ENCODE data around the gene MRPS18A. TPM values are rescaled to one million over a fixed set of nuclear protein-coding genes. Genes with fewer than 3 reads are reported as not detected.
A peak's percentile ranks its signal among the peaks of the same experiment; 100 is the strongest.

Gene MRPS18A
- total RNA-seq, 2 experiments from 2014 or later = 38.3 to 40.3 TPM

GRCh38 chr6:43713643-43714310 is 26.2 kb upstream of the MRPS18A start:
- H3K4me3 Mint-ChIP-seq = no peak overlapping the region
- no peak for DNase-seq
- H3K27ac Mint-ChIP-seq = no peak overlapping the region
- POLR2A ChIA-PET = no interaction called here
- H3K27me3 Mint-ChIP-seq = peaks cover 19% of the 10 kb centered on the region
- ATAC-seq (ENCODE audit: low read depth) = no peak
- H3K4me1 Mint-ChIP-seq = peaks cover 15% of the 10 kb centered on the region
- no peaks in the 10 kb centered on the region for H3K9me3 Mint-ChIP-seq
- H3K36me3 Mint-ChIP-seq = no peaks in the 10 kb centered on the region

- H3K4me1 Mint-ChIP-seq = peaks cover 15% of the 10 kb centered on the region
- H3K27ac Mint-ChIP-seq = no peak overlapping the region
- peaks cover 22% of the 10 kb centered on the region for H3K27me3 Mint-ChIP-seq
- no peaks in the 10 kb centered on the region for H3K36me3 Mint-ChIP-seq
- H3K4me3 Mint-ChIP-seq = no peak overlapping the region
- POLR2A ChIA-PET = interaction anchor here (0.6 to 0.7 kb wide), 2 partner anchors 365 to 490 kb away, joined by 3 to 5 read pairs; no protein-coding TSS in a partner anchor
- DNase-seq (no peak), ATAC-seq (ENCODE audit: low read depth) (no peak)
- no peaks in the 10 kb centered on the region for H3K9me3 Mint-ChIP-seq
Measured at GRCh38 chr6:43712579-43712978, 25.0 kb upstream of the MRPS18A start.

- Mint-ChIP-seq H3K4me3 (no peak overlapping the region), H3K36me3 (no peaks in the 10 kb centered on the region), H3K27ac (no peak overlapping the region), H3K27me3 (peaks cover 34% of the 10 kb centered on the region), H3K9me3 (no peaks in the 10 kb centered on the region), H3K4me1 (peaks cover 20% of the 10 kb centered on the region)
- POLR2A ChIA-PET = no interaction called here
- ATAC-seq (ENCODE audit: low read depth) (no peak), DNase-seq (no peak)
Measured at GRCh38 chr6:43710576-43710975, 23.0 kb upstream of the MRPS18A start.

GRCh38 chr6:43709654-43710303 is 22.2 kb upstream of the MRPS18A start:
- no peaks in the 10 kb centered on the region for H3K9me3 Mint-ChIP-seq
- ATAC-seq (ENCODE audit: low read depth) = no peak
- POLR2A ChIA-PET = no interaction called here

DNA sequence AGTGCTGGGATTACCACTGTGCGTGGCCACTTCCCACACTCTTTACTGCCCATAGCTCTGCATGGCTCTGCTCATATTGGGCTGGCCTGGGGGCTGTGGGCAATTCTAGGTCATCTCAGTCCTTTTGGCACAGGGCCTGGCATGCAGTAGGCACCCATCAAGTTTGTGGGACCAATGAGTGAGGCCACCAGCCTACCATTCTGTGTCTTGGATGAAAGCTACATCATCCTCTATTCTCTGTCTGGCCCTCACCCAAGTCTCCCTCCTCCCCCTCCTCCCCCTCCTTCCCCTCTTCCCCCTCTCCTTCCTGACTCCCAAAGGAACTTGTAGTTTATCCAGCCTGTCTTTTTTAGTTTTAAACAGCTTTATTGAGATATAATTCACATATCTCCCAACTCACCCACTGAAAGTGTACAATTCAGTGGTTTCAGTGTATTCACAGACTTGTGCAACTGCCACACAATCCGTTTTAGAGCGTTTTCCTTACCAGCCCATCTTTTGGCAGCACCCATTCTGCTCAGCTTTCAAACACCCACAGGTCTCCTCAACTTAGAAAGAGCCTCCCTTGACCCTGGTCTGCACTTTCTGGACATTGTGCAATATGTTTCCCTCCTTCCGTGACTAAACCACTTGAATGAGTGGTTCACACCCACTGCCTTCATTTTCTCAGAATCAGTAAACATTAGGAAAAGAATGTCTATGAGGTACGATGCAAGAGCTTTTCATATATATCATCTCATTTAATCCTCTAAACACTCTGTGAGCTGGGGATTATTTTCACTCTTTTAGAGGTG is 21.5 kb upstream of the MRPS18A start:
- Mint-ChIP-seq H3K4me3 (no peak overlapping the region), H3K9me3 (no peaks in the 10 kb centered on the region), H3K36me3 (no peaks in the 10 kb centered on the region), H3K27me3 (peaks cover 44% of the 10 kb centered on the region), H3K27ac (no peak overlapping the region), H3K4me1 (peaks cover 20% of the 10 kb centered on the region)
- no peak for ATAC-seq (ENCODE audit: low read depth)
- POLR2A ChIA-PET = interaction anchor here (1.2 kb wide), 1 partner anchor 79 kb away, joined by 3 read pairs; no protein-coding TSS in a partner anchor
- DNase-seq = no peak

More at GRCh38 chr6:43709654-43710303, 22.2 kb upstream of the MRPS18A start:
- no peak overlapping the region for H3K4me3 Mint-ChIP-seq
- no peak for DNase-seq
- H3K4me1 Mint-ChIP-seq = peaks cover 20% of the 10 kb centered on the region
- no peaks in the 10 kb centered on the region for H3K36me3 Mint-ChIP-seq
- no peak overlapping the region for H3K27ac Mint-ChIP-seq
- peaks cover 40% of the 10 kb centered on the region for H3K27me3 Mint-ChIP-seq

- DNase-seq = no peak
- peaks cover 20% of the 10 kb centered on the region for H3K4me1 Mint-ChIP-seq
- peaks cover 47% of the 10 kb centered on the region for H3K27me3 Mint-ChIP-seq
- no peak overlapping the region for H3K27ac Mint-ChIP-seq
- no peak overlapping the region for H3K4me3 Mint-ChIP-seq
- ATAC-seq (ENCODE audit: low read depth) = no peak
- POLR2A ChIA-PET = interaction anchor here (1.2 kb wide), 1 partner anchor 78 kb away, joined by 3 read pairs; no protein-coding TSS in a partner anchor
- H3K9me3 Mint-ChIP-seq = no peaks in the 10 kb centered on the region
- no peaks in the 10 kb centered on the region for H3K36me3 Mint-ChIP-seq
Measured at GRCh38 chr6:43707767-43708166, 20.2 kb upstream of the MRPS18A start.

GRCh38 chr6:43707269-43707668 is 19.7 kb upstream of the MRPS18A start:
- Mint-ChIP-seq H3K27ac (no peak overlapping the region), H3K4me3 (no peak overlapping the region), H3K36me3 (no peaks in the 10 kb centered on the region), H3K27me3 (peaks cover 51% of the 10 kb centered on the region), H3K4me1 (peaks cover 20% of the 10 kb centered on the region), H3K9me3 (no peaks in the 10 kb centered on the region)
- no peak for DNase-seq
- ATAC-seq (ENCODE audit: low read depth) = no peak
- POLR2A ChIA-PET = no interaction called here

- H3K36me3 Mint-ChIP-seq = no peaks in the 10 kb centered on the region
- peak; percentile 31 for ATAC-seq (ENCODE audit: low read depth)
- peaks cover 20% of the 10 kb centered on the region for H3K4me1 Mint-ChIP-seq
- no peaks in the 10 kb centered on the region for H3K9me3 Mint-ChIP-seq
- no peak overlapping the region for H3K27ac Mint-ChIP-seq
- H3K4me3 Mint-ChIP-seq = no peak overlapping the region
- peaks cover 53% of the 10 kb centered on the region for H3K27me3 Mint-ChIP-seq
- POLR2A ChIA-PET = no interaction called here
- no peak for DNase-seq
Measured at GRCh38 chr6:43706788-43707187, 19.2 kb upstream of the MRPS18A start.

DNA sequence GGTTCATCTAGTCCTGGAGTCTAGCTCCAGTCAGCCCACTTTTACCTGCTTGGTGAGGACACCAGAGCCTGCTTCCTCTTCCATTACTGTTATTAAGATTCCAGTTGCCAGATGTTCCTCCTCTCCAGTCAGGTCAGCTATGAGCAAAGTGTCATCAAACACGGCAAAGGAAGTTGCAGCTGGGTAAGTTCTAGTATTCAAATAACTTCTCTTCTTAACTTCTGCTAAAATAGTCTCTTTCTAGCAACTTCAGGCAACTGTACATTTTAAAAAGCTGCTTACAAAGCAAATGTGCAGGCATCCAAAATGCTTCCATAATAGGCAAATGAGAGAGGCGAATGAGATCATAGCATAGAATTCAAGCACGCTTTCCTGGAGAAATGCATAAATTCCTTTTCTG is 18.4 kb upstream of the MRPS18A start:
- no peak for DNase-seq
- H3K4me3 Mint-ChIP-seq = no peak overlapping the region
- no peaks in the 10 kb centered on the region for H3K36me3 Mint-ChIP-seq
- POLR2A ChIA-PET = no interaction called here
- no peaks in the 10 kb centered on the region for H3K9me3 Mint-ChIP-seq
- H3K27me3 Mint-ChIP-seq = peaks cover 50% of the 10 kb centered on the region
- peaks cover 14% of the 10 kb centered on the region for H3K4me1 Mint-ChIP-seq
- no peak overlapping the region for H3K27ac Mint-ChIP-seq
- ATAC-seq (ENCODE audit: low read depth) = no peak

- Mint-ChIP-seq H3K27ac (no peak overlapping the region), H3K27me3 (peaks cover 55% of the 10 kb centered on the region), H3K9me3 (no peaks in the 10 kb centered on the region), H3K4me1 (peaks cover 5% of the 10 kb centered on the region), H3K4me3 (no peak overlapping the region), H3K36me3 (no peaks in the 10 kb centered on the region)
- POLR2A ChIA-PET = no interaction called here
- no peak for DNase-seq
- no peak for ATAC-seq (ENCODE audit: low read depth)
Measured at GRCh38 chr6:43703512-43704429, 16.2 kb upstream of the MRPS18A start.

DNA sequence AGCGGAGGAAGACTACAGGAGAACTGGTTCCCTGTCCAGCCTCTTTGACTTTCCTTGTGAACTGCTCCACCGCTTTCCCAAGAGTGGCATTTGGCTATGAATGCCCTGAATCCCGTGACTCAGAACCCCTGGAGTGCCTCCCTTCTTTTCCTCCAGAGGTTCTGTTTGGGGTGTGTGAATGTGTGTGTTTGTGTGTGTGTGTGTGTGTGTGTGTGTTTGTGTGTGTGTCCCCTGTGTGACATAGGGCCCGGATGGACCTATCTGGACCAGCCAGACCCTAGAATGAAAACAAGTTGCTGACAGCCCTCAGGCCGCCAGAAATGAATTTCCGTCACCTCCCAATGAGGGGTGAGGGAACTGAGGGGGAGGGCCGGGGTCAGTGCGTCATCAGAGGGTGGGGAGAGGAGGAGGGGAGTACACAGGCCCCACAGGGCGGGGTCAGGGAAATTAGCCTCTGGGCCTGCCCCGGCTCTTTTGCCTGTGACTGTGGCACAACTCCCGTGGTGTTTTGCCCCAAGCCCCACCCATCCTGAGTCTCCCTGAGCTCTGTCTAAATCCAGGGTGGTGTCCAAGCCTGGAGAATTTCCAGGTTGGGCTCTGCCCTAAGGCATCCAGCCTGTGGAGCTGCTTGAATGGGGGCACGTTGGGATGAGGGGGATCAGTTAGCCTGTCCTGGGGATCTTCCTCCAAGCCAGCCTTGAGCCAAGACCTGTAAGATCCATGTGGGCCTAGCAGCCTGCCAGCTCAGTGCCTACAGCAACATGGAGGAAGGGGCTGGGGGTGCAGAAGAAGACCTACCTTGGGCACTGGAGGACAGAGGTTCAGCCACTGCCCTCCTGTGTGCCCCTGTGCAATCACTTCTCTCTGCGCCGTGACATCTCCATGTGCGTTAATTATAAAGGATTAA is 15.2 kb upstream of the MRPS18A start:
- H3K27me3 Mint-ChIP-seq = peaks cover 60% of the 10 kb centered on the region
- no peaks in the 10 kb centered on the region for H3K9me3 Mint-ChIP-seq
- peak; percentile 34 for ATAC-seq (ENCODE audit: low read depth)
- peak overlapping the region; percentile 19 for H3K27ac Mint-ChIP-seq
- no peak overlapping the region for H3K4me3 Mint-ChIP-seq
- POLR2A ChIA-PET = no interaction called here
- DNase-seq = no peak
- no peaks in the 10 kb centered on the region for H3K36me3 Mint-ChIP-seq
- H3K4me1 Mint-ChIP-seq = peaks cover 5% of the 10 kb centered on the region

DNA sequence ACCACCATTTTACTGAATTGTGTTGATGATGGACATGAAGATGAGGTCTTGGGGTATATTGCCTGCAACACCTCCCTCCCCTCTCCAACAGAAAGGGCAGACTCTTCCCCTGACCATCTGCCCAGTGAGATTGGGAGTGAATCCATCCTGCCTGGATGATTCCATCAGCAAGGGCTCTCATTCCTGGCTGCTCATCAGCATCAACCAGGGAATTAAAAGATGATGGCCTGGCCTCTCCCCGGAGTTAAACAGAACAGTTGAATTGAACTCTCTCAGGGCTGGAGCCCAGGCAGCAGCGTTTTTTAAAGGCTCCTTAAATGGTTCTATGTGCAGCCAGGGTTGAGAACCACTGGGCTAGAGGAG is 14.6 kb upstream of the MRPS18A start:
- Mint-ChIP-seq H3K9me3 (no peaks in the 10 kb centered on the region), H3K4me3 (no peak overlapping the region), H3K4me1 (peaks cover 5% of the 10 kb centered on the region), H3K36me3 (no peaks in the 10 kb centered on the region), H3K27me3 (peaks cover 58% of the 10 kb centered on the region), H3K27ac (no peak overlapping the region)
- ATAC-seq (ENCODE audit: low read depth) (no peak), DNase-seq (no peak)
- POLR2A ChIA-PET = no interaction called here

Data from activated naive CD8-positive, alpha-beta T cell treated with anti-CD3 and anti-CD28 coated beads, Interleukin-2, amount 10 ng/mL, durations not matched to agents 7 days and 5 days (primary cell).